ENCODE measurements around the gene AP3B2. TPM values are rescaled to one million over a fixed set of nuclear protein-coding genes. Genes with fewer than 3 reads are reported as not detected.

AP3B2 gene
- total RNA-seq, 1 experiment from 2014 or later, result 0.07 TPM

DNA sequence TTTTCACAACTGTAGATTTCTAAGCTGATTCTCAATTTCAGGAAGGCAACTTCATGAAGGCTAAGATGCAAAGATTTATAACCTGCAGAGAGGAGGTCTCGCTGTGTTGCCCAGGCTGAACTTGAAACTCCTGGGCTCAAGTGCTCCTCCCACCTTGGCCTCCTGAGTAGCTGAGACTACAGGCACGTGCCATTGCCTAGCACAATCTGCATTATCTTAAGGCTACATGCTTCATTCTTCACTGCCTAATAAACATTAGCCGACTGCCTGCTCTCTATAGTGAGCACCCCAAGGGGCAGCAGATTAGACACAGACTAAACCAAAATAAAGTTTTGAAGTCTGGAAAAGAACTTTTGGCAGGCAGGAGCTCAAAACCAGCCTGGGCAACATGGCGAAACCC, 79.6 kb downstream of the AP3B2 start:
- no peaks in the 10 kb centered on the region for H3K79me2 ChIP-seq (ENCODE audit: insufficient read depth, low read length)
- no TSS peak for BruUV-seq (replicated peaks)
- TF ChIP-seq JUND (IDR thresholded peaks at IDR 0.05), result no peak
- no peak overlapping the region for H3K4me3 ChIP-seq (replicated peaks in 1 of 2; ENCODE audit: low read depth in 1 of 2, low read length in 2 of 2)
- ChIA-PET RAD21 (ENCODE audit: low non-redundant PET in 1 of 2, low total read pairs in 2 of 2, uncharacterized antibody in 2 of 2, unreplicated experiment in 2 of 2) (no interaction called here), CTCF (no interaction called here), POLR2A (no interaction called here)
- H2AFZ ChIP-seq (ENCODE audit: low read depth, low read length, poor library complexity, severe bottlenecking), result no peak overlapping the region
- H3K9ac ChIP-seq (ENCODE audit: low read length), result no peak overlapping the region
- no peak overlapping the region for H3K4me2 ChIP-seq (ENCODE audit: low read length)
- H3K27me3 ChIP-seq (ENCODE audit: insufficient read depth, low read length), result no peaks in the 10 kb centered on the region
- H3K36me3 ChIP-seq (ENCODE audit: control insufficient read depth in 1 of 2, insufficient read depth in 2 of 2, low read length in 2 of 2), result no peaks in the 10 kb centered on the region
- no peaks in the 10 kb centered on the region for H3K9me2 ChIP-seq (ENCODE audit: insufficient read depth)
- intact Hi-C loops (cut with micrococcal nuclease), result no loop called here
- no peak for DNase-seq (ENCODE audit: low read depth, low spot score)
- ATAC-seq, result no peak
- no peaks in the 10 kb centered on the region for H4K20me1 ChIP-seq (ENCODE audit: insufficient read depth)
- H3K4me1 ChIP-seq (ENCODE audit: control insufficient read depth in 1 of 2, insufficient read depth in 2 of 2, low read length in 2 of 2), result no peaks in the 10 kb centered on the region
- no peak overlapping the region for H3K27ac ChIP-seq (ENCODE audit: low read depth, low read length)
- no peaks in the 10 kb centered on the region for H3K9me3 ChIP-seq (ENCODE audit: control insufficient read depth in 1 of 2, insufficient read depth in 1 of 2, low read depth in 1 of 2, low read length in 2 of 2)

DNA sequence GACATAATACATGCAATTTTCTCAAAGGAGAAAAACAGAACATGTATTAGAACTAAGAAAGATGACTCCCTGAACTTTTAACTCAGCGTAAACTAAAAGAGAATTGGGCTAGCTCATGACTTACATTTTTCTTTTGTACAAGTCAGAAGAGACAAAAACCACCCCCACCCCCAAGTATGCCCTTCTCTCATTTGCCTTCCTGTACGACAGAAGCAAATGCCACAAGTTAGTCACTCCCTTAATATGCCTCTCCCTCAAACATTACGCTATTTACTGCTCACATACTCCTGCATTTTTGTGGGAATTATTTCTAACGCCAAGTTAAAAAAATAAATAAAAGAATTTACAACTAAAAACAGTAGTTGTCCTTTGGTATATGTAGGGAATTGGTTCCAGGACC, 84.5 kb downstream of the AP3B2 start:
- no peaks in the 10 kb centered on the region for H4K20me1 ChIP-seq (ENCODE audit: insufficient read depth)
- H3K27ac ChIP-seq (ENCODE audit: low read depth, low read length), result no peak overlapping the region
- intact Hi-C loops (cut with micrococcal nuclease), result no loop called here
- no peaks in the 10 kb centered on the region for H3K36me3 ChIP-seq (ENCODE audit: control insufficient read depth in 1 of 2, insufficient read depth in 2 of 2, low read length in 2 of 2)
- no peaks in the 10 kb centered on the region for H3K79me2 ChIP-seq (ENCODE audit: insufficient read depth, low read length)
- no TSS peak for BruUV-seq (replicated peaks)
- no peaks in the 10 kb centered on the region for H3K4me1 ChIP-seq (ENCODE audit: control insufficient read depth in 1 of 2, insufficient read depth in 2 of 2, low read length in 2 of 2)
- no peak for DNase-seq (ENCODE audit: low read depth, low spot score)
- H3K9me3 ChIP-seq (ENCODE audit: control insufficient read depth in 1 of 2, insufficient read depth in 1 of 2, low read depth in 1 of 2, low read length in 2 of 2), result no peaks in the 10 kb centered on the region
- H3K4me2 ChIP-seq (ENCODE audit: low read length), result no peak overlapping the region
- RAD21 ChIA-PET (ENCODE audit: low non-redundant PET in 1 of 2, low total read pairs in 2 of 2, uncharacterized antibody in 2 of 2, unreplicated experiment in 2 of 2), result no interaction called here
- no peak for TF ChIP-seq SIN3A (IDR thresholded peaks at IDR 0.05; ENCODE audit: low read depth)
- TF ChIP-seq, protein P1, sequence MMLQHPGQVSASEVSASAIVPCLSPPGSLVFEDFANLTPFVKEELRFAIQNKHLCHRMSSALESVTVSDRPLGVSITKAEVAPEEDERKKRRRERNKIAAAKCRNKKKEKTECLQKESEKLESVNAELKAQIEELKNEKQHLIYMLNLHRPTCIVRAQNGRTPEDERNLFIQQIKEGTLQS (IDR thresholded peaks at IDR 0.05), result no peak
- CTCF ChIA-PET, result no interaction called here
- H2AFZ ChIP-seq (ENCODE audit: low read depth, low read length, poor library complexity, severe bottlenecking), result no peak overlapping the region
- H3K4me3 ChIP-seq (replicated peaks in 1 of 2; ENCODE audit: low read depth in 1 of 2, low read length in 2 of 2), result no peak overlapping the region
- no peak for ATAC-seq
- POLR2A ChIA-PET, result no interaction called here
- H3K27me3 ChIP-seq (ENCODE audit: insufficient read depth, low read length), result no peaks in the 10 kb centered on the region
- no peak overlapping the region for H3K9ac ChIP-seq (ENCODE audit: low read length)
- H3K9me2 ChIP-seq (ENCODE audit: insufficient read depth), result no peaks in the 10 kb centered on the region

DNA sequence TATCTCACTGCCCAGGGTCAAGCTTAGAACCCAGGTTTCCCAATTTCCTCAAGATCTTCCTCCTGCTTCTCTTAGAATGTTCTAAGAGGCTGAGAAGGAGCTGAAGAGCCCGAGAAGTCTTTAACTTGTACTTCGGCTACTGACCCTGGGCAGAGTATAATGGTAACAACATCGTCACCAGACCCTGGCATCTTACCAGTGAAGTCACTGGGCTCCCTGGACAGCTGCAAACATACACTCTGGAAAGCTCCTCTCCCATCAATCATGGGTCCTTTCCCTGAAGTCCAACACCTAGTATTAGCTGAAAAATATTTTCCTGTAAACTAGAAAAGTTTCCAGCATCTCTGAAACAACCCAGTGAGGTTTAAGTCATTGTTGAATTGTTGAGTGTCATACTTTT, 85.2 kb downstream of the AP3B2 start:
- DNase-seq (ENCODE audit: low read depth, low spot score), result no peak
- TF ChIP-seq CTCF (IDR thresholded peaks at IDR 0.05 in 2 of 3, conservative IDR thresholded peaks at IDR 0.05 in 1 of 3; ENCODE audit: borderline replicate concordance in 1 of 3, insufficient read depth in 1 of 3, low read depth in 2 of 3, low read length in 2 of 3), result no peak
- TF ChIP-seq, protein P2, sequence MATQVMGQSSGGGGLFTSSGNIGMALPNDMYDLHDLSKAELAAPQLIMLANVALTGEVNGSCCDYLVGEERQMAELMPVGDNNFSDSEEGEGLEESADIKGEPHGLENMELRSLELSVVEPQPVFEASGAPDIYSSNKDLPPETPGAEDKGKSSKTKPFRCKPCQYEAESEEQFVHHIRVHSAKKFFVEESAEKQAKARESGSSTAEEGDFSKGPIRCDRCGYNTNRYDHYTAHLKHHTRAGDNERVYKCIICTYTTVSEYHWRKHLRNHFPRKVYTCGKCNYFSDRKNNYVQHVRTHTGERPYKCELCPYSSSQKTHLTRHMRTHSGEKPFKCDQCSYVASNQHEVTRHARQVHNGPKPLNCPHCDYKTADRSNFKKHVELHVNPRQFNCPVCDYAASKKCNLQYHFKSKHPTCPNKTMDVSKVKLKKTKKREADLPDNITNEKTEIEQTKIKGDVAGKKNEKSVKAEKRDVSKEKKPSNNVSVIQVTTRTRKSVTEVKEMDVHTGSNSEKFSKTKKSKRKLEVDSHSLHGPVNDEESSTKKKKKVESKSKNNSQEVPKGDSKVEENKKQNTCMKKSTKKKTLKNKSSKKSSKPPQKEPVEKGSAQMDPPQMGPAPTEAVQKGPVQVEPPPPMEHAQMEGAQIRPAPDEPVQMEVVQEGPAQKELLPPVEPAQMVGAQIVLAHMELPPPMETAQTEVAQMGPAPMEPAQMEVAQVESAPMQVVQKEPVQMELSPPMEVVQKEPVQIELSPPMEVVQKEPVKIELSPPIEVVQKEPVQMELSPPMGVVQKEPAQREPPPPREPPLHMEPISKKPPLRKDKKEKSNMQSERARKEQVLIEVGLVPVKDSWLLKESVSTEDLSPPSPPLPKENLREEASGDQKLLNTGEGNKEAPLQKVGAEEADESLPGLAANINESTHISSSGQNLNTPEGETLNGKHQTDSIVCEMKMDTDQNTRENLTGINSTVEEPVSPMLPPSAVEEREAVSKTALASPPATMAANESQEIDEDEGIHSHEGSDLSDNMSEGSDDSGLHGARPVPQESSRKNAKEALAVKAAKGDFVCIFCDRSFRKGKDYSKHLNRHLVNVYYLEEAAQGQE (IDR thresholded peaks at IDR 0.05; ENCODE audit: low read depth), result no peak
- TF ChIP-seq SRF (IDR thresholded peaks at IDR 0.05; ENCODE audit: low read depth), result no peak
- TF ChIP-seq CBX3 (IDR thresholded peaks at IDR 0.05; ENCODE audit: low read depth), result no peak
- TF ChIP-seq JUND (IDR thresholded peaks at IDR 0.05), result no peak
- no peak for TF ChIP-seq FOSL1 (IDR thresholded peaks at IDR 0.05; ENCODE audit: low read depth)
- no peak for TF ChIP-seq EZH2phosphoT487 (IDR thresholded peaks at IDR 0.05; ENCODE audit: borderline replicate concordance)

More for the DNA sequence above, 85.2 kb downstream of the AP3B2 start:
- Histone ChIP-seq H3K27me3 (ENCODE audit: insufficient read depth, low read length) (no peaks in the 10 kb centered on the region), H4K20me1 (ENCODE audit: insufficient read depth) (no peaks in the 10 kb centered on the region), H3K4me1 (ENCODE audit: control insufficient read depth in 1 of 2, insufficient read depth in 2 of 2, low read length in 2 of 2) (no peaks in the 10 kb centered on the region), H3K79me2 (ENCODE audit: insufficient read depth, low read length) (no peaks in the 10 kb centered on the region), H3K4me3 (replicated peaks in 1 of 2; ENCODE audit: low read depth in 1 of 2, low read length in 2 of 2) (no peak overlapping the region), H3K9me2 (ENCODE audit: insufficient read depth) (no peaks in the 10 kb centered on the region), H2AFZ (ENCODE audit: low read depth, low read length, poor library complexity, severe bottlenecking) (no peak overlapping the region), H3K36me3 (ENCODE audit: control insufficient read depth in 1 of 2, insufficient read depth in 2 of 2, low read length in 2 of 2) (no peaks in the 10 kb centered on the region), H3K4me2 (ENCODE audit: low read length) (no peak overlapping the region), H3K9ac (ENCODE audit: low read length) (no peak overlapping the region), H3K9me3 (ENCODE audit: control insufficient read depth in 1 of 2, insufficient read depth in 1 of 2, low read depth in 1 of 2, low read length in 2 of 2) (no peaks in the 10 kb centered on the region), H3K27ac (ENCODE audit: low read depth, low read length) (no peak overlapping the region)
- ChIA-PET RAD21 (ENCODE audit: low non-redundant PET in 1 of 2, low total read pairs in 2 of 2, uncharacterized antibody in 2 of 2, unreplicated experiment in 2 of 2) (no interaction called here), CTCF (no interaction called here), POLR2A (no interaction called here)
- no TSS peak for BruUV-seq (replicated peaks)
- ATAC-seq, result no peak
- intact Hi-C loops (cut with micrococcal nuclease), result no loop called here

All from HCT116 (cell line).